Measurements from ENCODE around the gene EXOC6B.

- TF ChIP-seq CTCF (IDR thresholded peaks at IDR 0.05) (no peak), POLR2A (IDR thresholded peaks at IDR 0.05) (no peak)
Measured at GRCh38 chr2:72136933-72137497, 688.8 kb downstream of the EXOC6B start.

Data from esophagus squamous epithelium (tissue), 4 donors.